Stimulated activated CD4-positive, alpha-beta T cell treated with anti-CD3 and anti-CD28 coated beads, Interleukin-2, amount 100 ng/mL, for 4 hours (primary cell): ENCODE results near the gene ANKS1A.
A peak's percentile ranks its signal among the peaks of the same experiment; 100 is the strongest.
"Not testable (repeated sequence)": the region's sequence is repeated elsewhere in the genome, so short reads cannot be mapped to it uniquely, and the experiment has no call there.

Source experiments
- DNase-seq: peaks from one replicate; pipeline ENCODE4 v3.0.0-alpha.2; 2020; ENCODE audit warnings: low read depth

Gene ANKS1A

GRCh38 chr6:34884073-34884472 is 5.0 kb upstream of the ANKS1A start:
- DNase-seq: not testable (repeated sequence)

GRCh38 chr6:34884996-34885395 is 4.1 kb upstream of the ANKS1A start:
- DNase-seq: no peak

GRCh38 chr6:34885837-34886236 is 3.2 kb upstream of the ANKS1A start:
- DNase-seq: not testable (repeated sequence)

- peak; percentile 86 for DNase-seq
Measured at GRCh38 chr6:34887753-34888513, 1.1 kb upstream of the ANKS1A start, which contains the start of gene TAF11. TSS of gene TAF11 (minus strand) at chr6:34888042. CDS start at chr6:34887957, 85 bp downstream.

GRCh38 chr6:34888514-34888856 is 570 bp upstream of the ANKS1A start:
- no peak for DNase-seq

GRCh38 chr6:34890533-34890925 is 1.5 kb downstream of the ANKS1A start:
- DNase-seq: no peak

- DNase-seq: no peak
Measured at GRCh38 chr6:34891296-34891695, 2.2 kb downstream of the ANKS1A start.

GRCh38 chr6:34894693-34895092 is 5.6 kb downstream of the ANKS1A start:
- DNase-seq: no peak

GRCh38 chr6:34897130-34897529 is 8.1 kb downstream of the ANKS1A start:
- DNase-seq: no peak

GRCh38 chr6:34897716-34898115 is 8.7 kb downstream of the ANKS1A start:
- DNase-seq: no peak

GRCh38 chr6:34899748-34900147 is 10.7 kb downstream of the ANKS1A start:
- not testable (repeated sequence) for DNase-seq

- DNase-seq: no peak
Measured at GRCh38 chr6:34900321-34901031, 11.4 kb downstream of the ANKS1A start.

- DNase-seq: no peak
Measured at GRCh38 chr6:34901930-34902329, 12.9 kb downstream of the ANKS1A start.

- DNase-seq: no peak
Measured at GRCh38 chr6:34904990-34905613, 16.0 kb downstream of the ANKS1A start.

- DNase-seq: no peak
Measured at GRCh38 chr6:34906826-34907225, 17.8 kb downstream of the ANKS1A start.

- DNase-seq: no peak
Measured at GRCh38 chr6:34908194-34908593, 19.1 kb downstream of the ANKS1A start.

GRCh38 chr6:34909320-34909883 is 20.3 kb downstream of the ANKS1A start:
- DNase-seq: no peak

- no peak for DNase-seq
Measured at GRCh38 chr6:34911822-34912221, 22.8 kb downstream of the ANKS1A start.

- peak; percentile 18 for DNase-seq
Measured at GRCh38 chr6:34912715-34913464, 23.8 kb downstream of the ANKS1A start.

- no peak for DNase-seq
Measured at GRCh38 chr6:34914358-34914757, 25.3 kb downstream of the ANKS1A start.

- DNase-seq: no peak
Measured at GRCh38 chr6:34916348-34916967, 27.4 kb downstream of the ANKS1A start.
